Measurements from ENCODE around the gene PIK3R5. TPM values are rescaled to one million over a fixed set of nuclear protein-coding genes. Genes with fewer than 3 reads are reported as not detected.

The PIK3R5 gene
- total RNA-seq, 1 donor from 2014 or later = 42.0 TPM

GRCh38 chr17:8938933-8939332 lies 26.6 kb downstream of the PIK3R5 start:
- Histone ChIP-seq H3K4me3 (no peak overlapping the region), H3K27me3 (no peaks in the 10 kb centered on the region), H3K27ac (no peak overlapping the region), H3K4me1 (no peaks in the 10 kb centered on the region), H3K9me3 (peaks cover 0 to under 1% of the 10 kb centered on the region in 2 donors), H3K36me3 (no peaks in the 10 kb centered on the region)
- DNase-seq (ENCODE audit: low spot score in 2 of 2) = no peak
- TF ChIP-seq, protein P1, sequence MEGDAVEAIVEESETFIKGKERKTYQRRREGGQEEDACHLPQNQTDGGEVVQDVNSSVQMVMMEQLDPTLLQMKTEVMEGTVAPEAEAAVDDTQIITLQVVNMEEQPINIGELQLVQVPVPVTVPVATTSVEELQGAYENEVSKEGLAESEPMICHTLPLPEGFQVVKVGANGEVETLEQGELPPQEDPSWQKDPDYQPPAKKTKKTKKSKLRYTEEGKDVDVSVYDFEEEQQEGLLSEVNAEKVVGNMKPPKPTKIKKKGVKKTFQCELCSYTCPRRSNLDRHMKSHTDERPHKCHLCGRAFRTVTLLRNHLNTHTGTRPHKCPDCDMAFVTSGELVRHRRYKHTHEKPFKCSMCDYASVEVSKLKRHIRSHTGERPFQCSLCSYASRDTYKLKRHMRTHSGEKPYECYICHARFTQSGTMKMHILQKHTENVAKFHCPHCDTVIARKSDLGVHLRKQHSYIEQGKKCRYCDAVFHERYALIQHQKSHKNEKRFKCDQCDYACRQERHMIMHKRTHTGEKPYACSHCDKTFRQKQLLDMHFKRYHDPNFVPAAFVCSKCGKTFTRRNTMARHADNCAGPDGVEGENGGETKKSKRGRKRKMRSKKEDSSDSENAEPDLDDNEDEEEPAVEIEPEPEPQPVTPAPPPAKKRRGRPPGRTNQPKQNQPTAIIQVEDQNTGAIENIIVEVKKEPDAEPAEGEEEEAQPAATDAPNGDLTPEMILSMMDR (IDR thresholded peaks at IDR 0.05) = no peak
- intact Hi-C loops (cut with DNase I) = no loop called here

GRCh38 chr17:8935191-8935590 lies 30.3 kb downstream of the PIK3R5 start:
- DNase-seq (ENCODE audit: low spot score in 2 of 2) = no peak
- Histone ChIP-seq H3K9me3 (no peaks in the 10 kb centered on the region), H3K4me3 (no peak overlapping the region), H3K27ac (no peak overlapping the region), H3K4me1 (no peaks in the 10 kb centered on the region), H3K36me3 (no peaks in the 10 kb centered on the region), H3K27me3 (no peaks in the 10 kb centered on the region)
- intact Hi-C loops (cut with DNase I) = no loop called here
- TF ChIP-seq, protein P1 (IDR thresholded peaks at IDR 0.05) = no peak

DNA sequence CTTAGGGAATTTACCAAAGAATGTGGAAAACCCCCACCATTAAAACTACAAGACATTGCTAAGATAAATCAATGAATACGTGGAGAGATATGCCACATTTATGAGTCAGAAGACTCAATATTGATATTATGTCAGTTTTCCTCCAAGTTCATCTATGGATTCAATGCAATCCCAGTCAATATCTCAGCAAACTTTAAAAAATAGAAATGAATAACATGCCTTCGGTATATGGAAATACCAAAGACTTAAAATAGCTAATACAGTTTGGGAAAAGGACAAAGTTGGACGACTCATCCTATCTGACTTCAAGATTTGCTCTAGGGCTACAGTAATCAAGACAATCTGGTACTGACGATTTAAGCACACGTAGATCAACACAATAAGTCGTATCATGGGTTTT lies 31.2 kb downstream of the PIK3R5 start:
- Histone ChIP-seq H3K27me3 (no peaks in the 10 kb centered on the region), H3K4me3 (no peak overlapping the region), H3K9me3 (peaks cover 1 to 2% of the 10 kb centered on the region in 2 donors), H3K27ac (no peak overlapping the region), H3K4me1 (no peaks in the 10 kb centered on the region), H3K36me3 (no peaks in the 10 kb centered on the region)
- TF ChIP-seq, protein P1 (IDR thresholded peaks at IDR 0.05) = no peak
- DNase-seq (ENCODE audit: low spot score in 2 of 2) = no peak
- intact Hi-C loops (cut with DNase I) = no loop called here

- TF ChIP-seq, protein P1 (IDR thresholded peaks at IDR 0.05) = no peak
- H3K36me3 ChIP-seq = no peaks in the 10 kb centered on the region
- H3K27me3 ChIP-seq = no peaks in the 10 kb centered on the region
- no peak overlapping the region for H3K4me3 ChIP-seq
- no peak for DNase-seq (ENCODE audit: low spot score in 2 of 2)
- peaks cover 9 to 29% of the 10 kb centered on the region in 2 donors for H3K9me3 ChIP-seq
- H3K27ac ChIP-seq = no peak overlapping the region
- no peaks in the 10 kb centered on the region for H3K4me1 ChIP-seq
- intact Hi-C loops (cut with DNase I) = no loop called here
These were observed 34.9 kb downstream of the PIK3R5 start for GRCh38 chr17:8930649-8931048.

DNA sequence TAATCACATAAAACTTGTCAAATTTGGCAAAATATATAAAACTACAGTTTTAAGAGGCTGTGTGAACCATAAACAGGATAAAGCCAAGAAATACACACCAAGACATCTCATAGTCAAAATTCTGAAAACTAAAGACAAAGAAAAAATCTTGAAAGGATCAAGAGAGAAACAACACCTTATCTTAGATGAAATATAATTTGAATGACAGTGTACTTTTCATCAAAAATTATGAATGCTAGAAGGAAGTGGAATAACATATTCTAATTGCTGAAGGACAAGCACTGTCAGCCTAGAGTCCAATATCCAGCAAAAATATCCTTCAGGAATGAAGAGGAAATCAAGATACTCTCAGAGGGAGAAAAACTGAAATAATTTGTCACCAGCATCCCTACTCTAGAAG lies 37.2 kb downstream of the PIK3R5 start:
- H3K9me3 ChIP-seq = peaks cover 9 to 29% of the 10 kb centered on the region in 2 donors
- no peaks in the 10 kb centered on the region for H3K27me3 ChIP-seq
- TF ChIP-seq, protein P1 (IDR thresholded peaks at IDR 0.05) = no peak
- no peak overlapping the region for H3K27ac ChIP-seq
- no peaks in the 10 kb centered on the region for H3K4me1 ChIP-seq
- intact Hi-C loops (cut with DNase I) = no loop called here
- no peaks in the 10 kb centered on the region for H3K36me3 ChIP-seq
- no peak overlapping the region for H3K4me3 ChIP-seq
- no peak for DNase-seq (ENCODE audit: low spot score in 2 of 2)

- no peak for DNase-seq (ENCODE audit: low spot score in 2 of 2)
- Histone ChIP-seq H3K36me3 (no peaks in the 10 kb centered on the region), H3K27me3 (no peaks in the 10 kb centered on the region), H3K27ac (no peak overlapping the region), H3K4me3 (no peak overlapping the region), H3K4me1 (no peaks in the 10 kb centered on the region), H3K9me3 (peaks cover 9 to 29% of the 10 kb centered on the region in 2 donors)
- TF ChIP-seq, protein P1 (IDR thresholded peaks at IDR 0.05) = no peak
- intact Hi-C loops (cut with DNase I) = no loop called here
These were observed 38.1 kb downstream of the PIK3R5 start for GRCh38 chr17:8927395-8927794.

Measured in ascending aorta (tissue), 2 donors.